MCF 10A (cell line): ENCODE measurements around the gene RXRG. TPM values are rescaled to one million over a fixed set of nuclear protein-coding genes. Genes with fewer than 3 reads are reported as not detected.

Experiments
- BruUV-seq: library from RNA; stranded (reverse); fragments of 400-500 nt; replicated peaks from 2 replicates; lab custom pipeline; 2021; lab: Mats Ljungman, UMichigan
- CTCF ChIA-PET: fragments of 300-600 bp; sonication (Branson Sonifier 250); formaldehyde crosslinking; extraction: SDS; loops from one replicate; lab custom pipeline; 2021; ENCODE audit warnings: antibody characterized with exemption, inconsistent platforms; lab: Yijun Ruan, JAX
- POLR2A ChIA-PET: fragments of 300-600, 350-650 bp; sonication (Branson Sonifier 250); formaldehyde crosslinking; extraction: SDS; loops from one replicate; lab custom pipeline; 2020; ENCODE audit warnings: antibody characterized with exemption, inconsistent platforms; lab: Yijun Ruan, JAX
- DNase-seq: peaks from one replicate; pipeline ENCODE4 v3.0.0-alpha.2; 2018; ENCODE audit not compliant: unreplicated experiment
- H3K27ac Mint-ChIP-seq: one replicate; pipeline ENCODE4 v1.8.0; 2022; ENCODE audit warnings: mild to moderate bottlenecking, low read depth, mixed read lengths; ENCODE audit not compliant: unreplicated experiment
- H3K27me3 Mint-ChIP-seq: one replicate; pipeline ENCODE4 v1.8.0; 2022; ENCODE audit warnings: mixed read lengths; ENCODE audit not compliant: insufficient read depth, unreplicated experiment
- H3K36me3 Mint-ChIP-seq: one replicate; pipeline ENCODE4 v1.8.0; 2022; ENCODE audit warnings: mild to moderate bottlenecking, moderate library complexity, mixed read lengths; ENCODE audit not compliant: insufficient read depth, unreplicated experiment
- H3K4me1 Mint-ChIP-seq: one replicate; pipeline ENCODE4 v1.8.0; 2022; ENCODE audit warnings: mixed read lengths; ENCODE audit not compliant: insufficient read depth, unreplicated experiment
- H3K4me3 Mint-ChIP-seq: one replicate; pipeline ENCODE4 v1.8.0; 2022; ENCODE audit warnings: mild to moderate bottlenecking, moderate library complexity, mixed read lengths; ENCODE audit not compliant: unreplicated experiment
- H3K9me3 Mint-ChIP-seq: one replicate; pipeline ENCODE4 v1.8.0; 2022; ENCODE audit warnings: mixed read lengths; ENCODE audit not compliant: unreplicated experiment
- CTCF ChIP-seq: fragments of 200-600 bp; IDR thresholded peaks from one replicate; pipeline ENCODE4 v1.8.0; 2022; ENCODE audit warnings: antibody characterized with exemption, mild to moderate bottlenecking; ENCODE audit not compliant: unreplicated experiment
- intact Hi-C: fragments of 100-400 bp; cut with micrococcal nuclease; formaldehyde crosslinking; loops from 2 replicates; pipeline ENCODE4 v1.14.1; 2022
- total RNA-seq: library from RNA; stranded (reverse); gene quantifications from 2 replicates; pipeline ENCODE4 v1.2.3, GENCODE V29; 2022

RXRG gene
- total RNA-seq, 1 experiment from 2014 or later = not detected

- peaks cover 8% of the 10 kb centered on the region for H3K27me3 Mint-ChIP-seq
- no peaks in the 10 kb centered on the region for H3K4me1 Mint-ChIP-seq
- H3K36me3 Mint-ChIP-seq = no peaks in the 10 kb centered on the region
- no peak overlapping the region for H3K4me3 Mint-ChIP-seq
- intact Hi-C loops = no loop called here
- TF ChIP-seq CTCF = no peak
- no peak for DNase-seq
- ChIA-PET CTCF (interaction anchor here (1.0 to 1.6 kb wide), 3 partner anchors 26 to 1048 kb away, joined by 3 to 5 read pairs (median 4); no protein-coding TSS in a partner anchor), POLR2A (no interaction called here)
- H3K9me3 Mint-ChIP-seq = no peaks in the 10 kb centered on the region
- H3K27ac Mint-ChIP-seq = no peak overlapping the region
- BruUV-seq = no TSS peak
These were observed 13.8 kb downstream of the RXRG start for GRCh38 chr1:165431079-165431478.

- CTCF ChIA-PET = interaction anchor here (0.6 to 1.3 kb wide), 3 partner anchors 24 to 85 kb away, joined by 3 to 10 read pairs (median 3); no protein-coding TSS in a partner anchor
These were observed 18.2 kb downstream of the RXRG start for GRCh38 chr1:165426745-165427144.

GRCh38 chr1:165425621-165426020 is 19.3 kb downstream of the RXRG start:
- Mint-ChIP-seq H3K9me3 (no peaks in the 10 kb centered on the region), H3K27me3 (no peaks in the 10 kb centered on the region), H3K4me3 (no peak overlapping the region), H3K36me3 (no peaks in the 10 kb centered on the region), H3K27ac (no peak overlapping the region), H3K4me1 (no peaks in the 10 kb centered on the region)
- intact Hi-C loops = no loop called here
- TF ChIP-seq CTCF = no peak
- CTCF ChIA-PET = no interaction called here
- no peak for DNase-seq
- BruUV-seq = no TSS peak
- POLR2A ChIA-PET = no interaction called here

More at GRCh38 chr1:165426745-165427144, 18.2 kb downstream of the RXRG start:
- Mint-ChIP-seq H3K4me3 (no peak overlapping the region), H3K27ac (no peak overlapping the region), H3K4me1 (no peaks in the 10 kb centered on the region), H3K27me3 (no peaks in the 10 kb centered on the region), H3K36me3 (no peaks in the 10 kb centered on the region), H3K9me3 (no peaks in the 10 kb centered on the region)
- intact Hi-C loops = no loop called here
- POLR2A ChIA-PET = no interaction called here
- no TSS peak for BruUV-seq
- DNase-seq = no peak
- no peak for TF ChIP-seq CTCF

- CTCF ChIA-PET = interaction anchor here (0.6 kb wide), 1 partner anchor 500 kb away, joined by 3 read pairs; no protein-coding TSS in a partner anchor
- intact Hi-C loops = no loop called here
- POLR2A ChIA-PET = no interaction called here
- Mint-ChIP-seq H3K27ac (no peak overlapping the region), H3K9me3 (no peaks in the 10 kb centered on the region), H3K27me3 (no peaks in the 10 kb centered on the region), H3K4me1 (no peaks in the 10 kb centered on the region), H3K36me3 (no peaks in the 10 kb centered on the region), H3K4me3 (no peak overlapping the region)
- no peak for TF ChIP-seq CTCF
- no TSS peak for BruUV-seq
- DNase-seq = no peak
These were observed 20.3 kb downstream of the RXRG start for GRCh38 chr1:165424454-165425216.
